GM21381 (cell line): ENCODE data around the gene PAN3.

Source experiments
- ATAC-seq: cut with Tn5 transposase; IDR thresholded peaks from one replicate; pipeline ENCODE4 v1.9.1; 2021; ENCODE audit warnings: mild to moderate bottlenecking, moderate library complexity; ENCODE audit not compliant: unreplicated experiment

Gene PAN3

DNA sequence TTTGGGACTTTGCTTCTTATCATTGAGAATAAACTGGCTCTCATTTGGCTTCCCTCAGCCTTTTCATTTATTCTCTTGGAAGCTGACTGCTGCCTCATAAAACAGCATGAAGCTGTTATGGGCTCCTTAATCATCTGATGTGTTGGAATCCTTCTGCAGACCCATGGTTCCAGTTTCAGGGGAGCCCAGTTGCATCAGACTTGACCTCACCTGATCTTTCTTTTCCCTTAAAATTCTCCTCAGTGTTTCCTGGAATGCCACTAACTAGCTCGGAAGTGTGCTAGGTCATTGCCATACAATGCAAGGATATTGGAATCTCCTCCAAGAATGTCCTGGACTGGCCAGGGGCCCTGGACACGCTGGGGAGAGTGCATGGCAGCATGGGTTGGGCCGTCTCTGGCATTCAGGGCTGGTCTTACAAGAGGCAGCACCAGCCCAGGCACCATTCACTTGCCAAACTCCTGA is 197.9 kb downstream of the PAN3 start:
- ATAC-seq = no peak

- ATAC-seq = no peak
Observed at GRCh38 chr13:28337166-28338005, 199.0 kb downstream of the PAN3 start.

DNA sequence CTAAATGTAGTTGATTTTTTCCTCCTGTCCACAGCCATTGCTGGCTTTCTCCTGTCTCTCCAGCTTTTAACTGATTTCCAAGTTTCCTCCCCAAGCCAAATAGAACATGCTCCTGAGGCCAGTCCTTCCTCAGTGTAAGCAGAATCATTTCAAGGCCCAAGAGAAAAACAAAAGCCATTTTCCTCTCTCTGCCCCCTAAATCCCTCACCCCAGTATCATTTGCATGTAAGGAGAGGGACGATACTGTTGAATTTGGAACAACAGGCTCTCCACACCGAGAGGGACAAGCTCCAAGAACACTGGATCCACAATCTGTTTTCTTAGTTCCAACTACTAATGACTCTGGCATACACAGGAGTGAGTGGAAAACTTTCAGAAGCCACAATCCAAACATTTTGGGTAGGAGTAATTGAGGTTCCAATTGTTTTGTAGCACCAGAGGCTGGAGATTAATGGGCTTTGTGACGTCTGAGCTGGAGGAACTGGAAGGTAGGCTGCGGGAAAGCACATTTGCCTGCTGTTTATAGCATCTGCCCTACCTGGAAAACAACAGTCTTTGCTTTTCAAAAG is 199.7 kb downstream of the PAN3 start:
- ATAC-seq = no peak

DNA sequence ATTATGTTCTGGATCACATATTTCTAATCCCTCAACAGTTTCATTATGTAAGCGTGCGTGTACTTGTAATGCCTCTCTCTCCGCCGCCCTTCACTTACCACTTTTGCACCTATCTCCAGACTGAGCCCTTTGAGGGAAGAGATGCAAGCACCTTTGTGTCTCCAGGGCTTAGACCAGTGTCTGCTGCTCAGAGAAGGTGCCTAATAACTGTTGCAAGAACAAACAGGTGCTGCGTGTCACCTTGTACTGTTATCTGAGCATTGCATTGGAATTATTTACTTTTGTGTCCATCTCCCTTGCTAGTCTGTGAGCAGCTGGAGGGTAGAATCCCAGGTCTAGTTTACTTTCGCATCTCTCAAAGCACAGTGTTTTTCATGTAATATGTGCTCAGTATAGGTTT is 200.4 kb downstream of the PAN3 start:
- ATAC-seq = no peak

- no peak for ATAC-seq
Observed at GRCh38 chr13:28339419-28339818, 201.1 kb downstream of the PAN3 start.

DNA sequence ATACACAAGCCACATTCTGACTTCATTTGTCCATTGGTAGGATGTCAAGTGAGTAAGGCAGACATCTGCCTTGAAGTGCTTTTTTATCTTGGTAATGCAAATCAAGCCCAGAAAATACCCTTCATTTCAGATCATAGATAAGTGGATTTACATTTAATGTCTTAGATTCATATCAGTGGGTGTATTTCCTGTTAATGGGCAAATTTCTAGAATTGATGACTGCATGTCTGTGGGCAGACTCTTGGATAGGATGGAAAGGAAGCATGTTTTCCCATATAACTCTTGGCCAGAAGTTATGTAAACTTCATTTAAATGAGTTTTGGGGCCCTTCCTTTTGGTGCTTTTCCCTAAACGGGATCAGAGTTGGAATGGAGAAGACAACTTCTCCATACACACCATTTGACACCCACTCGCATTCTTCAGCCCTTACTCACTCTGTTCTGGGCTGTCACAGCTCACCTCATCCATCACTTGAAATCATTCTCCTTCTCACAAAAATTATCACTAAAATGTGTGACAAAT is 202.0 kb downstream of the PAN3 start:
- no peak for ATAC-seq

GRCh38 chr13:28342251-28342650 is 203.9 kb downstream of the PAN3 start:
- ATAC-seq = no peak

GRCh38 chr13:28344163-28344562 is 205.8 kb downstream of the PAN3 start:
- no peak for ATAC-seq
